HepG2 (cell line): ENCODE measurements around the gene C1QL3. TPM values are rescaled to one million over a fixed set of nuclear protein-coding genes. Genes with fewer than 3 reads are reported as not detected.

Source experiments
- ATAC-seq: fragments of 200-7000 bp; cut with Tn5 transposase; 3 replicates; pipeline ENCODE4 v1.9.1; 2020; ENCODE audit warnings: mild to moderate bottlenecking, moderate library complexity
- BruUV-seq: library from RNA; stranded (reverse); fragments of 400-500 nt; replicated peaks from 2 replicates; lab custom pipeline; 2021; lab: Mats Ljungman, UMichigan
- CTCF ChIA-PET: fragments of 300-600 bp; formaldehyde crosslinking; extraction: SDS; loops from one replicate; lab custom pipeline; 2021; ENCODE audit warnings: low total read pairs, inconsistent platforms, low intra/inter-chr PET ratio; lab: Yijun Ruan, JAX
- POLR2A ChIA-PET: fragments of 350-600 bp; sonication (Branson Sonifier 250); formaldehyde crosslinking; loops from one replicate; lab custom pipeline; 2020; ENCODE audit warnings: antibody characterized with exemption, inconsistent platforms; lab: Yijun Ruan, JAX
- DNase-seq: peaks from one replicate; pipeline ENCODE4 v3.0.0-alpha.2; 2015; ENCODE audit warnings: low spot score
- FAIRE-seq: peaks from 3 replicates; lab custom pipeline; 2011; peaks lifted over from hg19 to GRCh38; lab: Jason Lieb, UNC
- H2AFZ ChIP-seq: one replicate; pipeline ENCODE4 v1.6.1; 2011; ENCODE audit warnings: low read length, inconsistent platforms
- H3K27ac ChIP-seq: fragments of 300-600 bp; 3 replicates; pipeline ENCODE4 v1.8.0; 2011; ENCODE audit warnings: mixed run types, mild to moderate bottlenecking, mixed read lengths, low read length, inconsistent platforms; ENCODE audit not compliant: insufficient read depth; ENCODE audit errors: extremely low read length
- H3K27me3 ChIP-seq, 2 experiments: fragments of 200-600 bp in 1 of 2; 2 replicates in 1 of 2; 3 replicates in 1 of 2; pipeline versions ENCODE4 v1.6.0 to v1.8.0; 2011; ENCODE audit warnings: low read length in 2 of 2, mild to moderate bottlenecking in 2 of 2, moderate library complexity in 2 of 2, inconsistent platforms in 1 of 2; ENCODE audit not compliant: insufficient read depth in 2 of 2, control insufficient read depth in 1 of 2
- H3K36me3 ChIP-seq, 2 experiments: fragments of 200-600 bp in 1 of 2; replicated peaks in 1 of 2; 2 replicates in 1 of 2; 3 replicates in 1 of 2; pipeline versions ENCODE4 v1.5.1 to v1.8.0; 2011; ENCODE audit warnings: low read length in 2 of 2, inconsistent platforms in 1 of 2; ENCODE audit not compliant: insufficient read depth in 2 of 2, control insufficient read depth in 1 of 2
- H3K4me1 ChIP-seq: 2 replicates; pipeline ENCODE4 v1.5.1; 2012; ENCODE audit warnings: low read length, inconsistent platforms; ENCODE audit not compliant: insufficient read depth
- H3K4me2 ChIP-seq: 2 replicates; pipeline ENCODE4 v1.6.0; 2011; ENCODE audit warnings: low read depth, low read length, inconsistent platforms
- H3K4me3 ChIP-seq, 3 experiments: fragments of 200-600 bp in 1 of 3; sonication (generic), shearing (Covaris generic) in 1 of 3; replicated peaks in 1 of 3; 2 replicates each; pipeline ENCODE4 v1.5.1; 2011 to 2016; ENCODE audit warnings: low read length in 3 of 3, inconsistent platforms in 2 of 3, low read depth in 2 of 3, mild to moderate bottlenecking in 2 of 3, control low read depth in 1 of 3, mixed read lengths in 1 of 3; ENCODE audit not compliant: insufficient read depth in 1 of 3
- H3K79me2 ChIP-seq: one replicate; pipeline ENCODE4 v1.6.1; 2011; ENCODE audit warnings: low read length, inconsistent platforms; ENCODE audit not compliant: insufficient read depth
- H3K9ac ChIP-seq: 2 replicates; pipeline ENCODE4 v1.6.0; 2011; ENCODE audit warnings: mild to moderate bottlenecking, low read depth, low read length, inconsistent platforms; ENCODE audit not compliant: insufficient read depth
- H3K9me3 ChIP-seq: 2 replicates; pipeline ENCODE4 v1.5.1; 2012; ENCODE audit warnings: mild to moderate bottlenecking, low read length
- H4K20me1 ChIP-seq: 2 replicates; pipeline ENCODE4 v1.6.0; 2011; ENCODE audit warnings: inconsistent platforms, mild to moderate bottlenecking, low read length, moderate library complexity; ENCODE audit not compliant: insufficient read depth
- AHDC1 ChIP-seq: sonication (generic); formaldehyde crosslinking; IDR thresholded peaks from 2 replicates; pipeline ENCODE4 v1.5.1; 2020; ENCODE audit warnings: mild to moderate bottlenecking, missing genetic modification reagents, borderline replicate concordance
- GLMP ChIP-seq: sonication (generic); formaldehyde crosslinking; IDR thresholded peaks from 2 replicates; pipeline ENCODE4 v1.9.0; 2021; ENCODE audit warnings: missing genetic modification reagents, mild to moderate bottlenecking, borderline replicate concordance
- NAIF1 ChIP-seq: sonication (generic); formaldehyde crosslinking; IDR thresholded peaks from 2 replicates; pipeline ENCODE4 v1.5.0; 2020; ENCODE audit warnings: mild to moderate bottlenecking, missing genetic modification reagents, borderline replicate concordance
- WGBS: methylation state at CpG from one replicate; pipeline ENCODE4 v1.1.6; 2017; ENCODE audit warnings: low lambda C conversion rate; 5-methylcytosine and 5-hydroxymethylcytosine counted together
- in situ Hi-C: cut with HindIII; loops from 2 replicates; pipeline ENCODE4 v1.10.0; 2017; ENCODE audit warnings: low pct_unique_long_range_greater_than_20kb; ENCODE audit not compliant: extremely low pct_ligation_motif_present
- intact Hi-C: fragments of 100-400 bp; cut with micrococcal nuclease; formaldehyde crosslinking; loops from one replicate; pipeline ENCODE4 v1.10.0; 2022; ENCODE audit not compliant: unreplicated experiment
- polyA plus RNA-seq, 8 experiments: library from polyadenylated mRNA; depleted of rRNA in 3 of 8; stranded (reverse) in 7 of 8; unstranded in 1 of 8; fragments of >200 nt; fragmentation: Illumina TruSeq in 4 of 8; extraction: Trizol in 4 of 8; gene quantifications; 2 replicates each; pipeline versions ENCODE4 v1.2.1 to v1.2.3, GENCODE V29; 2011 to 2016; ENCODE audit warnings: low read depth in 4 of 8, missing spikeins in 1 of 8, mixed read lengths in 1 of 8; ENCODE audit not compliant: insufficient read depth in 1 of 8
- total RNA-seq, 5 experiments: library from RNA; depleted of rRNA; stranded (reverse); fragments of >200 nt; fragmentation: Illumina TruSeq; extraction: Trizol; gene quantifications; 2 replicates each; pipeline ENCODE4 v1.2.3, GENCODE V29; 2016; ENCODE audit warnings: low read depth in 1 of 5

The C1QL3 gene
- total and polyA plus RNA-seq, 2 of the 13 experiments (the other 11 are each of a cell fraction or from before 2014, with no cell fraction given): not detected

GRCh38 chr10:16481052-16481728 lies 40.5 kb downstream of the C1QL3 start:
- Histone ChIP-seq H3K4me3 (no peak overlapping the region), H3K4me1 (no peaks in the 10 kb centered on the region), H3K4me2 (no peak overlapping the region), H3K9me3 (no peaks in the 10 kb centered on the region), H2AFZ (no peak overlapping the region), H4K20me1 (no peaks in the 10 kb centered on the region), H3K27ac (no peak overlapping the region), H3K36me3 (0 out of 5 replicates have a peak, but pooled peaks cover 0 to 2% of the 10 kb centered on the region in 2 experiments), H3K79me2 (no peaks in the 10 kb centered on the region), H3K9ac (no peak overlapping the region), H3K27me3 (no peaks in the 10 kb centered on the region)
- WGBS: 44% methylated on average over 5 of the region's 5 CpGs
- in situ Hi-C loops (no loop called here), intact Hi-C loops (no loop called here)
- ATAC-seq: no peak
- ChIA-PET CTCF (no interaction called here), POLR2A (no interaction called here)
- no peak for FAIRE-seq
- DNase-seq: no peak
- TF ChIP-seq NAIF1 (CRISPR knock-in tag) (no peak), GLMP (no peak), AHDC1 (CRISPR knock-in tag) (no peak)
- no TSS peak for BruUV-seq
